Esophagus squamous epithelium (tissue), 4 donors: Measurements from ENCODE around the gene TRIM41.

Experiments
- CTCF ChIP-seq, 6 experiments: fragments of 450-650 bp in 4 of 6; fragments of 200-600 bp in 2 of 6; sonication (generic) in 2 of 6; IDR thresholded peaks; one replicate each; pipeline ENCODE4 v1.5.1; 2016 to 2019; ENCODE audit warnings: antibody characterized with exemption in 6 of 6, mild to moderate bottlenecking in 4 of 6, moderate library complexity in 4 of 6
- POLR2A ChIP-seq, 4 donors: fragments of 450-650 bp; IDR thresholded peaks; one replicate each; pipeline ENCODE4 v1.6.1; 2017; ENCODE audit warnings: antibody characterized with exemption in 4 of 4, mild to moderate bottlenecking in 4 of 4, moderate library complexity in 3 of 4

- no peak for TF ChIP-seq POLR2A (IDR thresholded peaks at IDR 0.05)
- TF ChIP-seq CTCF (IDR thresholded peaks at IDR 0.05) = no peak
These were observed 5.3 kb upstream of the TRIM41 start for GRCh38 chr5:181217803-181218062.
